GM23338 (cell line): ENCODE data around the gene SOX10. TPM values are rescaled to one million over a fixed set of nuclear protein-coding genes. Genes with fewer than 3 reads are reported as not detected.

Experiments used
- ATAC-seq: fragments of 200-7000 bp; cut with Tn5 transposase; 3 replicates; pipeline ENCODE4 v1.9.1; 2020
- DNase-seq: peaks from one replicate; pipeline ENCODE4 v3.0.0-alpha.2; 2015; ENCODE audit warnings: low spot score
- H2AFZ ChIP-seq: fragments of 200-600 bp; sonication (generic); 2 replicates; pipeline ENCODE4 v1.8.0; 2016; ENCODE audit warnings: antibody characterized with exemption, mild to moderate bottlenecking, moderate library complexity
- H3F3A ChIP-seq: fragments of 200-600 bp; sonication (generic); replicated peaks from 2 replicates; pipeline ENCODE4 v1.8.0; 2017; ENCODE audit warnings: antibody characterized with exemption, mixed run types, low read depth
- H3K27ac ChIP-seq: fragments of 200-600 bp; sonication (generic); 2 replicates; pipeline ENCODE4 v1.6.1; 2016; ENCODE audit warnings: low read depth
- H3K27me3 ChIP-seq: fragments of 200-600 bp; sonication (generic); 2 replicates; pipeline ENCODE4 v1.8.0; 2016; ENCODE audit warnings: mild to moderate bottlenecking, mixed run types, moderate library complexity; ENCODE audit not compliant: insufficient read depth
- H3K36me3 ChIP-seq: fragments of 200-600 bp; sonication (generic); 2 replicates; pipeline ENCODE4 v1.8.0; 2016; ENCODE audit warnings: mild to moderate bottlenecking; ENCODE audit not compliant: insufficient read depth
- H3K4me1 ChIP-seq: fragments of 200-600 bp; sonication (generic); 2 replicates; pipeline ENCODE4 v1.8.0; 2016; ENCODE audit warnings: mild to moderate bottlenecking, moderate library complexity; ENCODE audit not compliant: insufficient read depth
- H3K4me2 ChIP-seq: fragments of 200-600 bp; sonication (generic); 2 replicates; pipeline ENCODE4 v1.7.1; 2017; ENCODE audit warnings: mixed run types
- H3K4me3 ChIP-seq: fragments of 200-600 bp; sonication (generic); 2 replicates; pipeline ENCODE4 v1.6.1; 2016; ENCODE audit warnings: mixed run types
- H3K79me2 ChIP-seq: fragments of 200-600 bp; sonication (generic); replicated peaks from 2 replicates; pipeline ENCODE4 v1.8.0; 2017; ENCODE audit warnings: mild to moderate bottlenecking; ENCODE audit not compliant: insufficient read depth
- H3K9me2 ChIP-seq: fragments of 200-600 bp; sonication (generic); 2 replicates; pipeline ENCODE4 v1.8.0; 2017; ENCODE audit not compliant: insufficient read depth
- H4K20me1 ChIP-seq: fragments of 200-600 bp; sonication (generic); replicated peaks from 2 replicates; pipeline ENCODE4 v1.8.0; 2017; ENCODE audit warnings: mild to moderate bottlenecking; ENCODE audit not compliant: insufficient read depth
- H3K27ac Mint-ChIP-seq: 2 replicates; pipeline ENCODE4 v1.8.0; 2020; ENCODE audit warnings: inconsistent platforms, mild to moderate bottlenecking, moderate library complexity, mixed read lengths
- H3K27me3 Mint-ChIP-seq: 3 replicates; pipeline ENCODE4 v1.8.0; 2022; ENCODE audit warnings: low read depth, mild to moderate bottlenecking, moderate library complexity, mixed read lengths, inconsistent platforms; ENCODE audit not compliant: insufficient read depth, poor library complexity
- H3K36me3 Mint-ChIP-seq: 3 replicates; pipeline ENCODE4 v1.8.0; 2021; ENCODE audit warnings: low read depth, mild to moderate bottlenecking, inconsistent platforms, moderate library complexity, mixed read lengths
- H3K4me1 Mint-ChIP-seq: 3 replicates; pipeline ENCODE4 v1.8.0; 2020; ENCODE audit warnings: mild to moderate bottlenecking, inconsistent platforms, mixed read lengths
- H3K4me3 Mint-ChIP-seq: 3 replicates; pipeline ENCODE4 v1.8.0; 2021; ENCODE audit warnings: moderate library complexity, mild to moderate bottlenecking, inconsistent platforms, mixed read lengths
- H3K9me3 Mint-ChIP-seq: 3 replicates; pipeline ENCODE4 v1.8.0; 2020; ENCODE audit warnings: moderate library complexity, mild to moderate bottlenecking, inconsistent platforms, mixed read lengths
- CREB1 ChIP-seq: fragments of 250-450 bp; sonication (Bioruptor Pico); IDR thresholded peaks from 2 replicates; pipeline ENCODE4 v1.5.0; 2020; ENCODE audit warnings: low read depth, mild to moderate bottlenecking, moderate library complexity
- CTCF ChIP-seq, 2 experiments: fragments of 200-600 bp in 1 of 2; sonication (generic) in 1 of 2; conservative IDR thresholded peaks; 2 replicates each; pipeline versions ENCODE4 v1.5.1 to v1.6.1; 2016 to 2017; ENCODE audit warnings: antibody characterized with exemption in 2 of 2, low read depth in 2 of 2, mild to moderate bottlenecking in 2 of 2, moderate library complexity in 1 of 2
- ETS1 ChIP-seq: IDR thresholded peaks from 2 replicates; pipeline ENCODE4 v1.6.1; 2016; ENCODE audit warnings: antibody characterized with exemption
- EZH2 ChIP-seq: fragments of 200-600 bp; sonication (generic); IDR thresholded peaks from one replicate; pipeline ENCODE4 v1.8.0; 2017; ENCODE audit warnings: antibody characterized with exemption, mild to moderate bottlenecking, low read depth; ENCODE audit not compliant: unreplicated experiment
- EZH2phosphoT487 ChIP-seq: fragments of 200-600 bp; sonication (generic); IDR thresholded peaks from one replicate; pipeline ENCODE4 v1.8.1; 2018; ENCODE audit warnings: antibody characterized with exemption; ENCODE audit not compliant: unreplicated experiment
- NANOG ChIP-seq: IDR thresholded peaks from 2 replicates; pipeline ENCODE4 v1.6.1; 2016; ENCODE audit warnings: antibody characterized with exemption, borderline replicate concordance
- REST ChIP-seq: IDR thresholded peaks from one replicate; pipeline ENCODE4 v1.6.1; 2018; ENCODE audit warnings: antibody characterized with exemption; ENCODE audit not compliant: unreplicated experiment
- STAT1 ChIP-seq: IDR thresholded peaks from one replicate; pipeline ENCODE4 v1.6.1; 2016; ENCODE audit warnings: antibody characterized with exemption; ENCODE audit not compliant: unreplicated experiment
- ZNF331 ChIP-seq: fragments of 250-450 bp; sonication (Bioruptor Pico); IDR thresholded peaks from 2 replicates; pipeline ENCODE4 v1.5.0; 2020; ENCODE audit warnings: low read depth, mild to moderate bottlenecking, moderate library complexity
- ZNF462 ChIP-seq: fragments of 250-450 bp; sonication (Bioruptor Pico); IDR thresholded peaks from 2 replicates; pipeline ENCODE4 v1.5.0; 2020; ENCODE audit warnings: mild to moderate bottlenecking, moderate library complexity
- polyA plus RNA-seq: library from polyadenylated mRNA; unstranded; fragments of >200 nt; fragmentation: Nextera tagmentation; extraction: Ambion mirVana; gene quantifications from 2 replicates; pipeline ENCODE4 v1.2.1, GENCODE V29; 2016
- total RNA-seq: library from RNA; depleted of rRNA; stranded (reverse); fragments of >200 nt; shearing (Covaris generic); gene quantifications from 2 replicates; pipeline ENCODE4 v1.2.3, GENCODE V29; 2014

Gene SOX10
- total and polyA plus RNA-seq, 2 experiments from 2014 or later, result 1.1 to 2.1 TPM

GRCh38 chr22:38026130-38027111, 42.1 kb upstream of the SOX10 start:
- Mint-ChIP-seq H3K4me1 (peaks cover 14% of the 10 kb centered on the region; the same call in 2 of the 3 replicates), H3K36me3 (no peaks in the 10 kb centered on the region), H3K27me3 (peaks cover 12% of the 10 kb centered on the region), H3K4me3 (no peak overlapping the region), H3K27ac (no peak overlapping the region), H3K9me3 (no peaks in the 10 kb centered on the region)
- DNase-seq, result no peak
- no peak for ATAC-seq
- Histone ChIP-seq H3K79me2 (no peaks in the 10 kb centered on the region), H3K36me3 (no peaks in the 10 kb centered on the region), H3K9me2 (no peaks in the 10 kb centered on the region), H3K4me3 (no peak overlapping the region), H3K27me3 (no peaks in the 10 kb centered on the region), H3K4me1 (no peaks in the 10 kb centered on the region), H2AFZ (no peak overlapping the region), H4K20me1 (no peaks in the 10 kb centered on the region), H3K4me2 (no peak overlapping the region), H3K27ac (no peak overlapping the region), H3F3A (no peaks in the 10 kb centered on the region)
- TF ChIP-seq NANOG (no peak), EZH2phosphoT487 (no peak), ETS1 (no peak), EZH2 (no peak), REST (no peak), CTCF (conservative IDR thresholded peaks at IDR 0.05; ENCODE audit: low read depth in 2 of 2) (no peak), ZNF462 (CRISPR knock-in tag) (no peak), CREB1 (CRISPR knock-in tag) (no peak), ZNF331 (no peak), STAT1 (no peak)
